ENCODE data around the gene KIF1B. TPM values are rescaled to one million over a fixed set of nuclear protein-coding genes. Genes with fewer than 3 reads are reported as not detected.

KIF1B gene
- total and polyA plus RNA-seq, 8 donors = 36.0 to 46.7 (median 39.7) TPM

DNA sequence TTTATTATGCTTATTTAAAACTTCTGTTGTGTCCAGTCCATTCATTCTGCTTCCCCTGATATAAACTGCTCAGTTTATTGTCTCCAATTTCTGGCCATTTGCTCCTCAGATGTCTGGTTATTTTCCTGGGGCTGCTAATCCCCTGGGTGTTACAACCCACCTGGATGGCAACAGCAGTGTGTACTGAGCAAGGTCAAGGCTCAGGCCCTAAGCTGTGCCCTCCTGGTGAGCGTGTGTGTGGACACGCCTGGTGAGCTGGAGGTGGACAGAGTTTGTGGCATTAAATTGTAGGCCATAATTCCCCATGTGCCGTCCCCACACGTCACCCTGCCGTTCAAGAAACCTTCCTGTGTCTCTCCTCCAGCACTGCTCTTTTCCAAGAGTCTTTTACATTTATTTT lies 18.1 kb upstream of the KIF1B start:
- no peak overlapping the region for H3K27ac ChIP-seq
- H3K9me3 ChIP-seq = no peaks in the 10 kb centered on the region
- no peaks in the 10 kb centered on the region for H3K4me1 ChIP-seq
- DNase-seq (no peak), ATAC-seq (no peak)
- H3K4me3 ChIP-seq = no peak overlapping the region
- TF ChIP-seq, protein P1, sequence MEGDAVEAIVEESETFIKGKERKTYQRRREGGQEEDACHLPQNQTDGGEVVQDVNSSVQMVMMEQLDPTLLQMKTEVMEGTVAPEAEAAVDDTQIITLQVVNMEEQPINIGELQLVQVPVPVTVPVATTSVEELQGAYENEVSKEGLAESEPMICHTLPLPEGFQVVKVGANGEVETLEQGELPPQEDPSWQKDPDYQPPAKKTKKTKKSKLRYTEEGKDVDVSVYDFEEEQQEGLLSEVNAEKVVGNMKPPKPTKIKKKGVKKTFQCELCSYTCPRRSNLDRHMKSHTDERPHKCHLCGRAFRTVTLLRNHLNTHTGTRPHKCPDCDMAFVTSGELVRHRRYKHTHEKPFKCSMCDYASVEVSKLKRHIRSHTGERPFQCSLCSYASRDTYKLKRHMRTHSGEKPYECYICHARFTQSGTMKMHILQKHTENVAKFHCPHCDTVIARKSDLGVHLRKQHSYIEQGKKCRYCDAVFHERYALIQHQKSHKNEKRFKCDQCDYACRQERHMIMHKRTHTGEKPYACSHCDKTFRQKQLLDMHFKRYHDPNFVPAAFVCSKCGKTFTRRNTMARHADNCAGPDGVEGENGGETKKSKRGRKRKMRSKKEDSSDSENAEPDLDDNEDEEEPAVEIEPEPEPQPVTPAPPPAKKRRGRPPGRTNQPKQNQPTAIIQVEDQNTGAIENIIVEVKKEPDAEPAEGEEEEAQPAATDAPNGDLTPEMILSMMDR (IDR thresholded peaks at IDR 0.05) = no peak
- intact Hi-C loops (cut with DNase I) = no loop called here
- H3K36me3 ChIP-seq = no peaks in the 10 kb centered on the region
- H3K27me3 ChIP-seq = no peaks in the 10 kb centered on the region

DNA sequence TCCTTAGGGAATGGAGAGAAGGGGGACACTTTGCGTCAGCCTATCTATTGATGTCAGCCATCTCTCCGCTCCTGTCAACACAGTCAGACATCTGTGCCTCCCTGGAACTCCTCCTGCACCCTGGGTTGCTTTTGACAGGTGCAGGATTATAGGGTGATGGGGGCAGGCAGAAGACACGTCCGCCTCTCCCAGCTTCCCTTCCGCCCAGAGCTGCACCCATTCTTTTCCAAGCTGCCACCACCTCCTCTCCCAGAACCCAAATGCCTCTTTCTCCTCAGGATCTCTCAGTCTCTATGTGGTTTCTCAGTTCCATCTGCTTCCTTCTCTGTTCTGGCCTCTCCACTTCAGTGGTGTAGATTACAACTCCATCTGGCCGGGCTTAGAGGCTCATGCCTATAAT lies 17.1 kb upstream of the KIF1B start:
- Histone ChIP-seq H3K36me3 (no peaks in the 10 kb centered on the region), H3K9me3 (no peaks in the 10 kb centered on the region), H3K27ac (no peak overlapping the region), H3K4me3 (no peak overlapping the region), H3K27me3 (no peaks in the 10 kb centered on the region), H3K4me1 (no peaks in the 10 kb centered on the region)
- TF ChIP-seq, protein P1 (IDR thresholded peaks at IDR 0.05) = no peak
- intact Hi-C loops (cut with DNase I) = no loop called here
- DNase-seq (no peak), ATAC-seq (no peak)

DNA sequence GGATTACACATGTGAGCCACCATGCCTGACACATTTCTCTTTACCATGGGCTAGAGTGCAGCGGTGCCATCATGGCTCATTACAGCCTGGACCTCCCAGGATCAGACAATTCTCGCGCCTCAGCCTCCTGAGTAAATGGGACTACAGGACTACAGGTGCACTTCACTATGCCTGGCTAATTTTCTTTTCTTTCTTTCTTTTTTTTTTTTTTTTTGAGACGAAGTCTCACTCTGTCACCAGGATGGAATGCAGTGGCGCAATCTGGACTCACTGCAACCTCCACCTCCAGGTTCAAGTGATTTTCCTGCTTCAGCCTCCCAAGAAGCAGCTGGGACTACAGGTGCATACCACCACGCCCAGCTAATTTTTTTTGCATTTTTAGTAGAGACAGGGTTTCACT lies 14.8 kb upstream of the KIF1B start:
- intact Hi-C loops (cut with DNase I) = no loop called here
- Histone ChIP-seq H3K27ac (no peak overlapping the region), H3K4me1 (no peaks in the 10 kb centered on the region), H3K4me3 (no peak overlapping the region), H3K9me3 (no peaks in the 10 kb centered on the region), H3K27me3 (no peaks in the 10 kb centered on the region), H3K36me3 (no peaks in the 10 kb centered on the region)
- TF ChIP-seq, protein P1 (IDR thresholded peaks at IDR 0.05) = no peak
- ATAC-seq (peak; percentile 39), DNase-seq (peak in 1 of 4 donors; percentile 39)

DNA sequence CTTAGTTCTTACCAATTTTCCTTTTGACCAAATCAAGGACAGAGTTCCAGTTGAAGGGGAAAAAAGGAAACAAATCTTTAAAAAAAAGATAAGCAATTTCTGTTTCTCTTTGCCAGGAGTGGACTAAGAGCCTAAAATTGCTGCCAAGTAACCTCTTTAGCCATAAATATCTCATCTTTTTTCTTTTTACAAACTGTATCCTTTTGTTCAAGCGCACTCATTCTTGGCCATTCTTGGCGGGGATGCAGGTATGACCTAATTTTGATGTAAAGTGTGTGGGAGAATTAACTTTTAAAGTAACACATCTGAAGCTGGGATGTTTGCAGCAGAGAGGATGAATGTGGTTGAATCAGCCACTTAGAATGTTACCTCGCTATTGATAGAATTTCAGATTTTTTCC lies 13.4 kb upstream of the KIF1B start:
- Histone ChIP-seq H3K4me1 (no peaks in the 10 kb centered on the region), H3K27me3 (no peaks in the 10 kb centered on the region), H3K9me3 (no peaks in the 10 kb centered on the region), H3K4me3 (no peak overlapping the region), H3K36me3 (no peaks in the 10 kb centered on the region), H3K27ac (no peak overlapping the region)
- ATAC-seq (peak; percentile 22), DNase-seq (no peak)
- TF ChIP-seq, protein P1 (IDR thresholded peaks at IDR 0.05) = no peak
- intact Hi-C loops (cut with DNase I) = no loop called here

DNA sequence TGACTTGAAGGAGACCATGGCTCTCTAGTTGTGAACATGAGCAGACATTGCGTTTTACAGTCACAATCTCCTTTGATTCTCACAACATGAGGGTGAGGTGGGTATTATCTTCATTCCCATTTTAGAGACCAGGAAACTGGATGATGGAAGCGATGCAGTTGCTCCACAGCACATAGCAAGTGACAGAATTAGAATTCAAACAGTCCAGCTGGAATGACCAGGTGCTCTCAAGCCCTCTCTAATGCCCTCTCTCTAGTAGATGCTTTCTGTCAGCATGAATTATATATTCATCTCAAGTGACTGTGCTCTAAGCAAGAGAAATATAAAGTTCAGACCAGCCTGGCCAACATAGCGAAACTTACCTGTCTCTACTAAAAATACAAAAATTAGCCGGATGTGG lies 9.8 kb upstream of the KIF1B start:
- DNase-seq = no peak
- intact Hi-C loops (cut with DNase I) = no loop called here
- peaks cover 0 to 3% of the 10 kb centered on the region in 2 donors for H3K27me3 ChIP-seq
- H3K9me3 ChIP-seq = no peaks in the 10 kb centered on the region
- TF ChIP-seq, protein P1 (IDR thresholded peaks at IDR 0.05) = no peak
- no peaks in the 10 kb centered on the region for H3K36me3 ChIP-seq
- no peaks in the 10 kb centered on the region for H3K4me1 ChIP-seq
- H3K27ac ChIP-seq = no peak overlapping the region
- ATAC-seq = no peak
- no peak overlapping the region for H3K4me3 ChIP-seq
